Measurements from ENCODE around the gene IDE.

DNA sequence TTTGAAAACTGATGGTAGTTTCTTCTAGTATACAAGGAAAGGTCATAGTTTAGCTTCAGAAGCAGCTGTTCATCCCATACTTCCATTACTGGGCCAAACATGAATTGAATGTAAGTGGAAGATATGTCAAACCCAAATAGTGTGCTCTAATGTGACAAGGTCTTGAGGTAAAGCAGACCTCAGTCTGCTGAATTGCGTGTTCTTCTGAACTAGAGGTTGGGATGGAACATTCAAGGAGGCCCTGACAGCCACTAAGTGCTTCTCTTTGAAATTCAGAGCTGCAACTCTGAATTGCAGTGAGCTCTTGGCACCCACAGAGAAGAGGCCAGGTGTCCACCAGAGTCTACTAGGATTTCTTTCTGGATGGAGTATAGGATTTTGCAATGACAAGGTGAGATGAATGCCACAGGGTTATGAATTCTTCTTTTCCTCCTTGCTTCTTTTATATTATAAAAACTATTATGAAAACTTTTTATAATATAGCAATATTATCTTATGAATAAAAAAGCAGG is 98.5 kb downstream of the IDE start:
- TF ChIP-seq, protein P1, sequence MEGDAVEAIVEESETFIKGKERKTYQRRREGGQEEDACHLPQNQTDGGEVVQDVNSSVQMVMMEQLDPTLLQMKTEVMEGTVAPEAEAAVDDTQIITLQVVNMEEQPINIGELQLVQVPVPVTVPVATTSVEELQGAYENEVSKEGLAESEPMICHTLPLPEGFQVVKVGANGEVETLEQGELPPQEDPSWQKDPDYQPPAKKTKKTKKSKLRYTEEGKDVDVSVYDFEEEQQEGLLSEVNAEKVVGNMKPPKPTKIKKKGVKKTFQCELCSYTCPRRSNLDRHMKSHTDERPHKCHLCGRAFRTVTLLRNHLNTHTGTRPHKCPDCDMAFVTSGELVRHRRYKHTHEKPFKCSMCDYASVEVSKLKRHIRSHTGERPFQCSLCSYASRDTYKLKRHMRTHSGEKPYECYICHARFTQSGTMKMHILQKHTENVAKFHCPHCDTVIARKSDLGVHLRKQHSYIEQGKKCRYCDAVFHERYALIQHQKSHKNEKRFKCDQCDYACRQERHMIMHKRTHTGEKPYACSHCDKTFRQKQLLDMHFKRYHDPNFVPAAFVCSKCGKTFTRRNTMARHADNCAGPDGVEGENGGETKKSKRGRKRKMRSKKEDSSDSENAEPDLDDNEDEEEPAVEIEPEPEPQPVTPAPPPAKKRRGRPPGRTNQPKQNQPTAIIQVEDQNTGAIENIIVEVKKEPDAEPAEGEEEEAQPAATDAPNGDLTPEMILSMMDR (IDR thresholded peaks at IDR 0.05; ENCODE audit: extremely low read depth in 1 of 2, insufficient read depth in 1 of 2, low read depth in 1 of 2, low read length in 2 of 2), result no peak
- TF ChIP-seq EZH2 (IDR thresholded peaks at IDR 0.05; ENCODE audit: borderline replicate concordance, low read depth, low read length, severe bottlenecking) (no peak), POLR2A (IDR thresholded peaks at IDR 0.05; ENCODE audit: low read depth, low read length) (no peak), POLR2AphosphoS5 (IDR thresholded peaks at IDR 0.05; ENCODE audit: insufficient read depth, low read depth, low read length) (no peak), MYC (IDR thresholded peaks at IDR 0.05; ENCODE audit: low read depth, low read length) (no peak)
- TF ChIP-seq, protein P2, sequence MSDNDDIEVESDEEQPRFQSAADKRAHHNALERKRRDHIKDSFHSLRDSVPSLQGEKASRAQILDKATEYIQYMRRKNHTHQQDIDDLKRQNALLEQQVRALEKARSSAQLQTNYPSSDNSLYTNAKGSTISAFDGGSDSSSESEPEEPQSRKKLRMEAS (IDR thresholded peaks at IDR 0.05; ENCODE audit: insufficient read depth, insufficient read length), result no peak
